SU-DHL-6 (cell line): ENCODE results near the gene WFDC8.
"Not testable (repeated sequence)": the region's sequence is repeated elsewhere in the genome, so short reads cannot be mapped to it uniquely, and the experiment has no call there.

Source experiments
- H2AFZ ChIP-seq: fragments of 200-600 bp; sonication (generic); 2 replicates; pipeline ENCODE4 v1.6.1; 2014; ENCODE audit warnings: low read depth, mild to moderate bottlenecking, moderate library complexity, mixed read lengths, antibody characterized with exemption, low read length; ENCODE audit not compliant: severe bottlenecking
- H3F3A ChIP-seq: fragments of 200-600 bp; shearing (Covaris generic); 2 replicates; pipeline ENCODE4 v1.6.0; 2016; ENCODE audit warnings: antibody characterized with exemption, mild to moderate bottlenecking; ENCODE audit not compliant: insufficient read depth
- H3K27ac ChIP-seq: fragments of 200-600 bp; sonication (generic); 2 replicates; pipeline ENCODE4 v1.5.1; 2016; ENCODE audit warnings: low read depth, mild to moderate bottlenecking, low read length, moderate library complexity, mixed read lengths
- H3K27me3 ChIP-seq: fragments of 200-600 bp; sonication (generic), shearing (Covaris generic); 2 replicates; pipeline ENCODE4 v1.6.0; 2014; ENCODE audit warnings: mild to moderate bottlenecking, low read length
- H3K36me3 ChIP-seq: fragments of 200-600 bp; sonication (generic); 2 replicates; pipeline ENCODE4 v1.6.1; 2014; ENCODE audit warnings: mild to moderate bottlenecking, low read length, mixed read lengths
- H3K4me2 ChIP-seq: fragments of 300-600, 200-600 bp; shearing (Covaris generic), sonication (generic); 2 replicates; pipeline ENCODE4 v1.6.0; 2014; ENCODE audit warnings: low read length, low read depth, mild to moderate bottlenecking; ENCODE audit not compliant: poor library complexity, severe bottlenecking
- H3K4me3 ChIP-seq: fragments of 200-600 bp; sonication (generic); 2 replicates; pipeline ENCODE4 v1.5.1; 2014; ENCODE audit warnings: antibody characterized with exemption, low read length, mild to moderate bottlenecking, mixed read lengths; ENCODE audit not compliant: insufficient read depth, poor library complexity, severe bottlenecking
- H3K79me2 ChIP-seq: fragments of 200-600 bp; sonication (generic); 2 replicates; pipeline ENCODE4 v1.6.1; 2014; ENCODE audit warnings: mild to moderate bottlenecking, low read length, moderate library complexity; ENCODE audit not compliant: insufficient read depth
- H3K9ac ChIP-seq: fragments of 200-600 bp; sonication (generic); 2 replicates; pipeline ENCODE4 v1.7.0; 2014; ENCODE audit warnings: mild to moderate bottlenecking, low read length
- H3K9me2 ChIP-seq: fragments of 200-600 bp; sonication (generic); replicated peaks from 2 replicates; pipeline ENCODE4 v1.6.1; 2014; ENCODE audit warnings: low read length; ENCODE audit not compliant: insufficient read depth
- H3K9me3 ChIP-seq: fragments of 200-600 bp; sonication (generic); 2 replicates; pipeline ENCODE4 v1.6.1; 2014; ENCODE audit warnings: low read length, mixed read lengths; ENCODE audit not compliant: insufficient read depth
- H4K20me1 ChIP-seq: fragments of 200-600 bp; sonication (generic); 2 replicates; pipeline ENCODE4 v1.6.1; 2014; ENCODE audit warnings: low read depth, mild to moderate bottlenecking, antibody characterized with exemption, low read length, moderate library complexity, mixed read lengths
- EZH2phosphoT487 ChIP-seq: fragments of 200-600 bp; sonication (generic), shearing (Covaris generic); conservative IDR thresholded peaks from 2 replicates; pipeline ENCODE4 v1.6.1; 2018; ENCODE audit warnings: mild to moderate bottlenecking, antibody characterized with exemption, low read length, moderate library complexity, mixed read lengths
- TF ChIP-seq, protein P1 (sequence below): fragments of 200-600 bp; sonication (generic); IDR thresholded peaks from one replicate; pipeline ENCODE4 v1.5.1; 2017; ENCODE audit warnings: antibody characterized with exemption, mild to moderate bottlenecking, low read length, moderate library complexity; ENCODE audit not compliant: insufficient read depth, poor library complexity, severe bottlenecking

WFDC8 gene

DNA sequence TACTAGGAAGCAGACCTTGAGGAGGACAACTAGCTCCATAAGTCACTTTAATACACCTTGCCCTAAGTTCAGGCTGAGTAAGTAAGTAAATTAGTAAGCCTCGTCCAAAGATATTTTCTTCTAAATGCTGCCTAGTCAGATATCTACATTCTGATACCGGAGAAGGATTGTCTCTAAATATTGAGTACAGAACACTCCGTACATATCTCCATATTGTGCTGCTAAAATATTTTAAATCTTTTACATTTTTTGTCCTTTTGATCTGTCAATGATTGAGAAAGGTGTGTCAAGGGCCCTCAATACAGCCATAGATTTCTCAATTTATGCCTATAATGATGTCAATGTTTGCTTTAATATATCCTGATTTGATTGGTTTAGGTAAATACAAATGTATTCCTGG, 3.2 kb downstream of the WFDC8 start:
- H3K27me3 ChIP-seq, result no peaks in the 10 kb centered on the region
- TF ChIP-seq, protein P1, sequence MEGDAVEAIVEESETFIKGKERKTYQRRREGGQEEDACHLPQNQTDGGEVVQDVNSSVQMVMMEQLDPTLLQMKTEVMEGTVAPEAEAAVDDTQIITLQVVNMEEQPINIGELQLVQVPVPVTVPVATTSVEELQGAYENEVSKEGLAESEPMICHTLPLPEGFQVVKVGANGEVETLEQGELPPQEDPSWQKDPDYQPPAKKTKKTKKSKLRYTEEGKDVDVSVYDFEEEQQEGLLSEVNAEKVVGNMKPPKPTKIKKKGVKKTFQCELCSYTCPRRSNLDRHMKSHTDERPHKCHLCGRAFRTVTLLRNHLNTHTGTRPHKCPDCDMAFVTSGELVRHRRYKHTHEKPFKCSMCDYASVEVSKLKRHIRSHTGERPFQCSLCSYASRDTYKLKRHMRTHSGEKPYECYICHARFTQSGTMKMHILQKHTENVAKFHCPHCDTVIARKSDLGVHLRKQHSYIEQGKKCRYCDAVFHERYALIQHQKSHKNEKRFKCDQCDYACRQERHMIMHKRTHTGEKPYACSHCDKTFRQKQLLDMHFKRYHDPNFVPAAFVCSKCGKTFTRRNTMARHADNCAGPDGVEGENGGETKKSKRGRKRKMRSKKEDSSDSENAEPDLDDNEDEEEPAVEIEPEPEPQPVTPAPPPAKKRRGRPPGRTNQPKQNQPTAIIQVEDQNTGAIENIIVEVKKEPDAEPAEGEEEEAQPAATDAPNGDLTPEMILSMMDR, result no peak
- no peak for TF ChIP-seq EZH2phosphoT487
- H3K9me3 ChIP-seq, result no peaks in the 10 kb centered on the region
- H2AFZ ChIP-seq, result no peak overlapping the region
- no peaks in the 10 kb centered on the region for H3F3A ChIP-seq
- H3K9me2 ChIP-seq, result no peaks in the 10 kb centered on the region
- H3K4me2 ChIP-seq, result no peak overlapping the region
- no peak overlapping the region for H3K9ac ChIP-seq
- H3K4me3 ChIP-seq, result no peak overlapping the region
- no peaks in the 10 kb centered on the region for H4K20me1 ChIP-seq
- no peaks in the 10 kb centered on the region for H3K36me3 ChIP-seq
- no peak overlapping the region for H3K27ac ChIP-seq
- H3K79me2 ChIP-seq, result no peaks in the 10 kb centered on the region

- not testable (repeated sequence) for H2AFZ ChIP-seq, H3K9me3 ChIP-seq
These were observed 9.4 kb downstream of the WFDC8 start for GRCh38 chr20:45569650-45570049.

DNA sequence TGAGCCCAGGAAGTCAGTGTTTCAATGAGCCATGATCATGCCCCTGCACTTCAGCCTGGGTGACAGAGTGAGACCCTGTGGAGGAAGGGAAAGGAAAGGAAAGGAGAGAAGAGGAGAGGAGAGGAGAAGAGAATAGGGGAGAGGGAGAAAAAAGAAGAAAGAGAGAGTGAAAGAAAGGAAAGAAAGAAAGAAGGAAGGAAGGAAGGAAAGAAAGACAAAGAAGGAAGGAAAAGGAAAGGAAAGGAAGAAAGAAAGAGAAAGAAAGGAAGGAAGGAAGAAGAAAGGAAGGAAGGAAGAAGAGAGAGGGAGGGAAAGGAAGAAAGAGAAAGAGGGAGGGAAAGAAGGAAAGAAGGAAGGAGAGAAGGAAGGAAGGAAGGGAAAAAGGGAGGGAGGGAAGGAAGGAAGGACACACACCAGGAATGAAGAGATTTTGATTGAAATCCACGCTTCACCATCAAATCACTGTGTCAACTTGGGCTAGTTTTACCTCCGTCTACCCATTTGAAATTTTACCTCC, 14.3 kb downstream of the WFDC8 start:
- Histone ChIP-seq H3F3A (no peaks in the 10 kb centered on the region), H3K36me3 (no peaks in the 10 kb centered on the region), H4K20me1 (no peaks in the 10 kb centered on the region), H3K79me2 (no peaks in the 10 kb centered on the region), H3K9me3 (no peaks in the 10 kb centered on the region), H3K9me2 (no peaks in the 10 kb centered on the region), H3K4me3 (no peak overlapping the region), H3K4me2 (no peak overlapping the region), H3K27ac (no peak overlapping the region), H2AFZ (no peak overlapping the region), H3K9ac (no peak overlapping the region), H3K27me3 (no peaks in the 10 kb centered on the region)
- TF ChIP-seq, protein P1, result no peak
- no peak for TF ChIP-seq EZH2phosphoT487

More at GRCh38 chr20:45569650-45570049, 9.4 kb downstream of the WFDC8 start:
- not testable (repeated sequence) for H3K9ac ChIP-seq, H3K27ac ChIP-seq, H3K4me3 ChIP-seq, H3K79me2 ChIP-seq, H3K27me3 ChIP-seq, H3K9me2 ChIP-seq, H3F3A ChIP-seq, H4K20me1 ChIP-seq, H3K4me2 ChIP-seq, H3K36me3 ChIP-seq

DNA sequence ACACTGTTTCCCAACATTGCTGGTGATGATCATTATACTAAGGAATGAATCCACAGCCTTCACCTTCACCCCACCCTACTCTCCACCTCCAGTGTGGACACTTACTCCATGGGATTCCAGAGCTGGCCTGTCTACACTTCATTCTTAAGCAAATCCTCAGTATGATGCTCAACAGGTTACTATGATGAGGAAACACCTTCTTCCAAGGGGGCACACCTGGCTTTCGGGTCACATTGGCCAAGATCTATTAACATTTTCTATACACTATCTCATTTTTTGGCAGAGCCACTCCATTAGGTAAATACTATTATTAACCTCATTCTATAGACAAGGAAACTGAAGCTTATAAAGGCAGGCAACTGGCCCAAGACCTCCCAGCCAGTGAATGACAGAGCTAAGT, 23.9 kb downstream of the WFDC8 start:
- 0 out of 2 replicates have a peak, but pooled peaks cover 1% of the 10 kb centered on the region for H3K27me3 ChIP-seq
- TF ChIP-seq, protein P1, result no peak
- no peak for TF ChIP-seq EZH2phosphoT487

More for the DNA sequence above, 23.9 kb downstream of the WFDC8 start:
- Histone ChIP-seq H3K9me2 (no peaks in the 10 kb centered on the region), H3K9ac (no peak overlapping the region), H4K20me1 (no peaks in the 10 kb centered on the region), H3K4me3 (no peak overlapping the region), H3K79me2 (no peaks in the 10 kb centered on the region), H3K36me3 (no peaks in the 10 kb centered on the region), H2AFZ (no peak overlapping the region), H3K9me3 (no peaks in the 10 kb centered on the region), H3K4me2 (no peak overlapping the region), H3F3A (no peaks in the 10 kb centered on the region), H3K27ac (no peak overlapping the region)
